Panc1 (cell line): Measurements from ENCODE around the gene CYB5R2. TPM values are rescaled to one million over a fixed set of nuclear protein-coding genes. Genes with fewer than 3 reads are reported as not detected.
A peak's percentile ranks its signal among the peaks of the same experiment; 100 is the strongest.

ENCODE experiments used
- ATAC-seq: fragments of 200-7000 bp; cut with Tn5 transposase; 2 replicates; pipeline ENCODE4 v1.9.1; 2020; ENCODE audit warnings: mild to moderate bottlenecking, moderate library complexity
- Bru-seq: library from RNA; stranded (reverse); fragments of 400-500 nt; gene quantifications from one replicate; lab custom pipeline; 2021; lab: Mats Ljungman, UMichigan
- BruChase-seq, 2 experiments: library from RNA; stranded (reverse); fragments of 400-500 nt; gene quantifications; one replicate each; lab custom pipeline; 2021; lab: Mats Ljungman, UMichigan
- BruUV-seq: library from RNA; stranded (reverse); fragments of 400-500 nt; replicated peaks from 2 replicates; lab custom pipeline; 2021; lab: Mats Ljungman, UMichigan
- CTCF ChIA-PET: fragments of 300-600 bp; sonication (Branson Sonifier 250); formaldehyde crosslinking; loops from one replicate; lab custom pipeline; 2022; ENCODE audit warnings: antibody characterized with exemption; lab: Charles Lee
- POLR2A ChIA-PET: fragments of 300-600 bp; sonication (Branson Sonifier 250); formaldehyde crosslinking; loops from one replicate; lab custom pipeline; 2022; ENCODE audit warnings: antibody characterized with exemption; lab: Charles Lee
- DNase-seq: peaks from one replicate; pipeline ENCODE4 v3.0.0-alpha.2; 2010; ENCODE audit warnings: low read depth, low spot score
- H3K27ac ChIP-seq: 2 replicates; pipeline ENCODE4 v1.5.1; 2011; ENCODE audit warnings: mild to moderate bottlenecking, low read length, inconsistent platforms
- H3K27me3 ChIP-seq: fragments of 200-500 bp; sonication (Bioruptor generic); 2 replicates; pipeline ENCODE4 v1.6.0; 2014; ENCODE audit warnings: low read length, inconsistent platforms; ENCODE audit not compliant: control insufficient read depth, insufficient read depth
- H3K36me3 ChIP-seq: fragments of 200-500 bp; sonication (Bioruptor generic); 2 replicates; pipeline ENCODE4 v1.5.1; 2014; ENCODE audit warnings: inconsistent platforms, mild to moderate bottlenecking, low read length, moderate library complexity; ENCODE audit not compliant: control insufficient read depth, insufficient read depth
- H3K4me1 ChIP-seq: 2 replicates; pipeline ENCODE4 v1.5.1; 2011; ENCODE audit warnings: inconsistent platforms, mild to moderate bottlenecking, low read length, moderate library complexity; ENCODE audit not compliant: control insufficient read depth, insufficient read depth
- H3K4me3 ChIP-seq, 2 experiments: 2 replicates each; pipeline ENCODE4 v1.5.1; 2011 to 2012; ENCODE audit warnings: low read depth in 2 of 2, low read length in 2 of 2, mild to moderate bottlenecking in 2 of 2, inconsistent platforms in 1 of 2, moderate library complexity in 1 of 2
- H3K9me3 ChIP-seq: fragments of 200-500 bp; sonication (Bioruptor generic); 2 replicates; pipeline ENCODE4 v1.5.1; 2014; ENCODE audit warnings: low read depth, mild to moderate bottlenecking, inconsistent platforms, low read length, moderate library complexity; ENCODE audit not compliant: control insufficient read depth, insufficient read depth
- CTCF ChIP-seq: fragments of 450-650 bp; IDR thresholded peaks from 2 replicates; pipeline ENCODE4 v1.5.1; 2017; ENCODE audit warnings: mild to moderate bottlenecking
- POLR2AphosphoS5 ChIP-seq: IDR thresholded peaks from 2 replicates; pipeline ENCODE4 v1.6.1; 2012; ENCODE audit warnings: mild to moderate bottlenecking, low read depth, low read length, moderate library complexity
- REST ChIP-seq, 2 experiments: IDR thresholded peaks; 2 replicates each; pipeline ENCODE4 v1.6.1; 2011 to 2012; ENCODE audit warnings: low read depth in 2 of 2, control low read depth in 1 of 2, low read length in 1 of 2, mild to moderate bottlenecking in 1 of 2, moderate library complexity in 1 of 2; ENCODE audit not compliant: insufficient read depth in 1 of 2
- SIN3A ChIP-seq: IDR thresholded peaks from 2 replicates; pipeline ENCODE4 v1.6.1; 2012; ENCODE audit warnings: low read depth, mild to moderate bottlenecking, low read length, moderate library complexity, borderline replicate concordance; ENCODE audit not compliant: insufficient read depth
- TCF7L2 ChIP-seq: IDR thresholded peaks from 2 replicates; pipeline ENCODE4 v1.6.1; 2011; ENCODE audit warnings: mild to moderate bottlenecking, low read depth, low read length, inconsistent platforms
- in situ Hi-C: cut with HindIII; loops from 2 replicates; pipeline ENCODE4 v1.10.0; 2016; ENCODE audit warnings: low sequenced_read_pairs, low pct_unique_long_range_greater_than_20kb
- intact Hi-C: fragments of 100-400 bp; cut with micrococcal nuclease; formaldehyde crosslinking; loops from one replicate; pipeline ENCODE4 v1.10.0; 2022; ENCODE audit not compliant: unreplicated experiment
- long read RNA-seq: library from polyadenylated mRNA; unstranded; transcript quantifications from one replicate; pipeline ENCODE4 v2.0.0, GENCODE V29; 2021; ENCODE audit not compliant: unreplicated experiment
- polyA plus RNA-seq: library from polyadenylated mRNA; unstranded; fragments of >200 nt; gene quantifications from one replicate; pipeline ENCODE4 v1.2.1, GENCODE V29; 2012; ENCODE audit warnings: missing spikeins; ENCODE audit not compliant: insufficient read length
- total RNA-seq: library from RNA; stranded (reverse); gene quantifications from one replicate; pipeline ENCODE4 v1.2.1, GENCODE V29; 2021; ENCODE audit not compliant: unreplicated experiment

CYB5R2 gene
- total RNA-seq (46.3 TPM), Bru-seq, nascent RNA (percentile 56 among the genes with signal in this experiment), BruChase-seq, experiment 1, labeled RNA remaining after a 2-hour chase (percentile 59 among the genes with signal in this experiment), BruChase-seq, experiment 2, labeled RNA remaining after a 6-hour chase (percentile 70 among the genes with signal in this experiment)
- 62.9 TPM for polyA plus RNA-seq
- long read RNA-seq, transcript CYB5R2-201 (9 exons, 1,254 nt) = major isoform, 26 of 48 reads
- long read RNA-seq, partial matches to known transcripts = 5 of 48 reads
- long read RNA-seq, other reads (novel, unspliced or antisense) = 14 of 48 reads

- Histone ChIP-seq H3K4me1 (peaks cover 14% of the 10 kb centered on the region; the same call in 1 of the 2 replicates), H3K4me3 (peak within 1 kb of the TSS; percentile 49 to 55), H3K27ac (peak within 1 kb of the TSS; percentile 55), H3K27me3 (peaks cover 3% of the 10 kb centered on the region; the same call in 1 of the 2 replicates), H3K9me3 (no peaks in the 10 kb centered on the region), H3K36me3 (no peaks in the 10 kb centered on the region)
- TF ChIP-seq CTCF (no peak), REST (IDR thresholded peaks at IDR 0.05; ENCODE audit: insufficient read depth in 1 of 2, low read depth in 2 of 2, low read length in 1 of 2) (no peak), POLR2AphosphoS5 (no peak; the same call in 1 of the 2 replicates), TCF7L2 (no peak), SIN3A (no peak)
- ATAC-seq = peak; percentile 82
- ChIA-PET CTCF (no interaction called here), POLR2A (no interaction called here)
- DNase-seq = no peak
- TSS peak; percentile 76 for BruUV-seq
- in situ Hi-C loops = no loop called here
- intact Hi-C loops = no loop called here
These were observed at the start of gene CYB5R2 for GRCh38 chr11:7672960-7673723. Gene CYB5R2, minus strand, starts transcription at chr11:7673500. Its CDS starts 675 bp downstream, at chr11:7672825.

- H3K27ac ChIP-seq = no peak overlapping the region
- H3K27me3 ChIP-seq = peaks cover 15% of the 10 kb centered on the region
- H3K9me3 ChIP-seq = no peaks in the 10 kb centered on the region
- TF ChIP-seq CTCF (no peak), SIN3A (no peak), POLR2AphosphoS5 (no peak), REST (IDR thresholded peaks at IDR 0.05; ENCODE audit: insufficient read depth in 1 of 2, low read depth in 2 of 2, low read length in 1 of 2) (no peak), TCF7L2 (no peak)
- POLR2A ChIA-PET = no interaction called here
- CTCF ChIA-PET = no interaction called here
- no peak for ATAC-seq
- in situ Hi-C loops (no loop called here), intact Hi-C loops (no loop called here)
- no peak for DNase-seq
- H3K36me3 ChIP-seq = no peaks in the 10 kb centered on the region
- BruUV-seq = no TSS peak
- H3K4me1 ChIP-seq = no peaks in the 10 kb centered on the region
- no peak overlapping the region for H3K4me3 ChIP-seq
These were observed 41.5 kb upstream of the CYB5R2 start for GRCh38 chr11:7714786-7715185.
